IPS-NIHi11 (cell line): ENCODE data around the gene INAFM2.
A peak's percentile ranks its signal among the peaks of the same experiment; 100 is the strongest.

ENCODE experiments used
- DNase-seq: peaks from one replicate; pipeline ENCODE4 v3.0.0; 2012; ENCODE audit warnings: mixed read lengths, low spot score

Gene INAFM2

DNA sequence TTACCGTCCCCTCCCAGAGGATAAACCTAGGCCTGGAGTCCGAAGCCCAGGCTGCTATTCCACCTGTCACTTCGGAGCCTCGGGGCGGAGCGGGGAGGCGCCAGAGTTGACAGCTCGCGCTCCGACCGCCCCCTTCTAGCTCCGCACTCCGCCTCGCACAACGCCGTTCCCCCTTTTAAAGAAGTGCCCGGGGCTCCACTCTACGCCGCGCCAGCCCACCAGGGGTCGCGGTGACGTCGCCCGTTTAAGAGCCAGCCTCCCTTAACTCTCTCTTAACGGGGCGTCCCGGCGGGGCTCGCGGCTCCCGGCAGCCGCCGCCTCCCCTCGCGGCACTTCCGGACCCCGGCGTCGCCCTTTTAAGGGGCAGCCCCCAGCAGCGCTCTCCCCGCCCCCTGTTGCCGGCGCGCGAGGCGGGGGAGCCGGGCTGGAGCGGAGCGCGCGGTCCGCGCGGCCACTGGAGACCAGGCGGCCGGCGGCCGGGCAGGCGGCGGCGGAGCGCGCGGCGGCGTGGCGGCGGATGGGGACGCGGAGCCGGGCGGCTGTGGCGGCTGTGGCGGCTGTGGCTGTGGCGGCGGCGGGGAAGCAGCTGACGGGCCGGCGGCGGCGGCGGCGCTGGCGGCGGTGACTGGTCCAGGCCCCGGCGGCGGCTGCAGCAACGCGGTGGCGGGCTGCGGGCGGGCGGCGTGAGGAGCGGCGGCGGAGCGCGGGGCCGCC, at the start of gene INAFM2:
Gene INAFM2 (plus strand): TSS at position 454 of the 714 bp plus-strand sequence. CDS start 364 bp downstream, outside the sequence.
- peak; percentile 96 for DNase-seq

DNA sequence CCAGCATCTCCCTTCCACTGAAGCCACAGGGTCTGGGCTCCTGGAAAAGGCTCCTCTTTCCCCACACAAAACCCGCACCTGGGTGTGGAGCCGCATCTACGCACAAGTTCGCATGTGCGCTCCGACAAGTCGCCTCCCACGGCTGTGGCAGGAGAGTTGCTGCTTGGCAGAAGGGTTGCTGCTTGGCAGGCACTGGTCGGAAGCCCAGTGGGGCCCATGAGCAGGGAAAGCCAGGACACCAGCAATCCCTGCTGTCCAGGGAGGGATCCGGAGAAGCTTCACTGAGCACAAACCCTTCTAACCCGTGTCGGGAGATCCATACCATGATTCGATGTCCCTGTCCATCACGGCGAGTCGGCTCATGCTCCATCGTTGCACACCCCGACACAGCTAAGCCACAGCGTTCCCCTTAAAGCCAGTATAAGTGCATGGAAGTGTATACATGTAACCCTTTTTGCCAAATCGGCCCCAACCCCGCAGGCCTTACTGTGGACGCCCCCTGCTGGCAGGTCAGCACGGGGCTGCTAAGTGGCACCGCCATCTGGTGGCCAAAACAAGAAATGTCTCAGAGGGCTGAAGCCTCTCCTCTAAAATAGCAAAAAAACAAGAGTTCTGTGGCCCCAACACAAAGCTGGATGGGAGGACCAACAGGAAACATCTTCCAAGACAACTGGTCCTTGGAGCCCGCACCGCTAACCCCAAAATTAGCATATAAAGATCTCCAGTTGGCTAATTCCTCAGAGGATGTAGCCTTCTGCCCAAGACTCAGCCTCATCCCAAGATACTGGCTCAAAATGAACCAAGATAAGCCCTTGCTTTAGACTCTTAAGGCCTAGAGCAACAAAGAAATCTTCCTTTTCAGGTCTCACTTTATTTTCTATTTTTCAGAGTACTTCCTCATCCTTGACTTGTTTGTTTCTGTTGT, 48.9 kb upstream of the INAFM2 start:
- peak; percentile 83 for DNase-seq

DNA sequence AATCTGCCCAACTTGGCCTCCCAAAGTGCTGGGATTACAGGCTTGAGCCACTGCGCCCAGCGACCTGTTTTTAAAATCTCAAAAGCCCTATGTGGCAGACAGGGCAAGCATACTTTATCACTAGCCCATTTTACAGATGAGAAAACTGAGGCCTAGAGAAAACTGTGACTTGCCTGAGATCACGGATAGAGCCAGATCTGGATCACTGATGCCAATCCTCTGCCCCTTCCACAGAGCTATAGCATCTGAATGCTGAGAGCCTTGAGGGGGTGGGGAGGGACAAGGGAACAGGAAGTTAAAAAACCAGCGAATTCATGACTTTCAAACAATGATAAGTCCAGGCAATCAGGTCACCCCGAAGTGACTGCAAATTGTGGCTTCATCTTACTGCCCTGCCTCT, 48.0 kb upstream of the INAFM2 start:
- no peak for DNase-seq

DNA sequence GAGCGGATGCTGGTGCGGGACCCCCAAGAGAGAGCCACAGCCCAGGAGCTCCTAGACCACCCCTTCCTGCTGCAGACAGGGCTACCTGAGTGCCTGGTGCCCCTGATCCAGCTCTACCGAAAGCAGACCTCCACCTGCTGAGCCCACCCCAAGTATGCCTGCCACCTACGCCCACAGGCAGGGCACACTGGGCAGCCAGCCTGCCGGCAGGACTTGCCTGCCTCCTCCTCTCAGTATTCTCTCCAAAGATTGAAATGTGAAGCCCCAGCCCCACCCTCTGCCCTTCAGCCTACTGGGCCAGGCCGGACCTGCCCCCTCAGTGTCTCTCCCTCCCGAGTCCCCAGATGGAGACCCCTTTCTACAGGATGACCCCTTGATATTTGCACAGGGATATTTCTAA, 47.5 kb upstream of the INAFM2 start:
- no peak for DNase-seq

DNA sequence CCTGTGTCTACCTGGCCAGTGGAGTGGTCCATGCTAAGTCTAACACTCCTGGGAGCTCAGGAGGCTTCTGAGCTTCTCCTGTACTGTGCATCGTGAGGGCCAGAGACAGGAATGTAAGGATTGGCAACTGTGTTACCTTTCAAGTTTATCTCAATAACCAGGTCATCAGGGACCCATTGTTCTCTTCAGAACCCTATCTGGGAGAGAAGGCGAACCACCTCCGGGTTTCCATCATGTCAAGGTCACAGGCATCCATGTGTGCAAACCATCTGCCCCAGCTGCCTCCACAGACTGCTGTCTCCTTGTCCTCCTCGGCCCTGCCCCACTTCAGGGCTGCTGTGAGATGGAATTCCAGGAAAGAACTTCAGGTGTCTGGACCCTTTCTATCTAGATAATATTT, 46.6 kb upstream of the INAFM2 start:
- DNase-seq: no peak

DNA sequence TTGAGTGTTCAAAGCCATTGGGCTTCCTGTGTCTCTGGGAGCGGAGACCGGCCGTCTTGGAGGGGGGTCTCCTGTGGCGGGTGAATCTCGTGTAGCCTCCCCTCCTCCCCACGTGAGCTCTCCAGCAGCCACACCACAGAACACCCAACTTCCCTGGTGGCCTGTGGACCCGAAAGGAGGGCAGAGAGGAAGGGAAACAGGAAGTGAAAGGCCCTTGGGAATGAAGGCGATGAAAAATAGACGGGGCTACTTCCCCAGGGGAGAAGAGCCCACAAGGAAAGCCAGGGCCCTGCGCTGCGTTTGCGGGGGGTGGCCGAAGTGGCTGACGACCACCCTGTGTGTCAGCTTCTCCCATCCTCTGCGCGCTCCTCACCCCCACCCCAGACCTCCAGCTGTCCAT, 46.0 kb upstream of the INAFM2 start:
- no peak for DNase-seq

DNA sequence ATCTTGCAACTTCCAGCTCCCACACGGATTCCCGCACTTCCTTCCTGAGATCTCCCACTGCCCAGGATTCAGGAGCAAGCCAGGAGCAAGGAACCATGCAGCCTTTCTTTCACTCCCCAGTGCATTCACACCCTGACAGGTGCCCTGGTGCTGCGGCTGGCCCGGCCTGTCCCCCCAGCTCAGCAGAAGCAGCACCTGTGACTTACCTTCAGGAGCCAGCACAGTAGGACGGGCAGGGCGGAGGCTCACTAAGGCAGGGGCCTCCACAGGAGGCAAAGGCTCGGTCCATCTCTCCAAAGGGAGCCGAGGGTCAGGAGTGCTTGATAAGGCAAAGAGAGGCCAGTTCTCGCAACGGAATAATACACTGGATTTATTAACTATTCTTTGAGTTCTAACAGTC, 45.5 kb upstream of the INAFM2 start:
- no peak for DNase-seq

DNA sequence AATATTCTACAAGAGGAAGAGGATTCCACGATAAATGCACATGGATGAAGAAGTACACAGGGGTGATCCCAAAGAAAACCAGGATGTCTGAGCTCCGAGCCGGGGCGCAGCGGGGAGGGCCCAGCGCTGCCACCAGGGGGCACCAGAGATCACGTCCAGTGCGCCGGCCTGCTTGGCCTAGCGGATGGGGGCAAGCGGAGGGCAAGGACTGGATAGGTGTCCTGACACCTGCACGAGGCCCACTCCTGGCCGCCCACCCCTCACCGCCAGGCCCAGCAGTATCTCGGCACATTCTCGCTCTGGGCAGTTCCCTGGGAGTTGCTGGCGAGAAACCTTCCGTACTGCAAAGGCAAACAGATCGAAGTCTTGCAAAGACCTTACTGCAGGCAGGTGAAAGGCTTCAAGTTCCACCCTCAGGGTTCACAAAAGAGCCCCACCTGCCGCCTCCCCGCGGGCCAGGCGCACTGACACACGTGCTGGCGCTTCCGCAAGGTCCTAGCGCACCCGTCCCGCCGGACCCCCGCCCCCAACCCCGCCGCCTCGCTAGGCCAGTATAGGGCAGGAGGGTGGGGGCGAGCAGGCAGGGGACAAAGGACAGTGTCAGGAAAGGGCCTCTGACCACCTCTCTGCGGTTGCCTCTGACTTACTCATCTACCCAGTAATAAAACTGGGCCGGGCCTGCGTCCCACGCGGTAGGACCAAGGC, 43.9 kb upstream of the INAFM2 start:
- peak; percentile 85 for DNase-seq

DNA sequence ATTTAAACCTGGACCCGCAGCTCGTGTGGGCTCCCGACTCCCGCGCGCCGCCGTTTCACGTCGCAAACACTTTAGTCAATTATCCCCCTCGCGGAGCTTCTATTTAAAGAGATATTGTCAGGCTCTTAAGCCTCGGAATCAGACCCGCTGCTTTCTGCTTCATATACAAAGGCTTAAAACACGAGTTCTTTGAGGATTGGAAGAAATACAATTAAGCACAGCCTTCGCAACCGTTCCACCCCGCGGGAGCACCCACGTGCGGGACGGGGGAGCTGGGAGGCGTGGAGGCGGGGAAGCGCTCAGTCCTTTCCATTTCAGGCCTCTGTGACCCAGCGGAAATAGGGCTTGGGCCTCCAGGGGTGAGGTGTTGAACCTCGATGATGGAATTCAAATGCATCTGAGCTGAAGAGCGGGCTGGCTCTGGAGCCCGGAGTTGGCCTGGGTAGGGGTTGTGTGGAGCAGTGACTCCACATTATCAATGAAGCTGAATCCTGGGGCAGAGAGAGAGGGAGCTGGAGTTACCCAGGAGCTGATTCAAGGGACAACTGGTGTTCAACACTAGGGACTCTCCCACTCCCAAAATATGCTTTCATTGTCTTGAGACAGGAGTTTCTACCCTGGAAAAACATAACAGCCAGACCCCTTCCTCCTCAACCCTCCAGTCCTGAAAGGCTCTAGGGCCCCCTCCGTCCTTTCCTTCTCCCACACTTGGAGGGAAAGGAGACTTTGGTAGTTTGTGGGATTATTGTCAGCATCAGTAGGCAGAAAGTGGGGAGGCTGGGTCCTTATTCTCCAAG, 43.0 kb upstream of the INAFM2 start:
- no peak for DNase-seq

DNA sequence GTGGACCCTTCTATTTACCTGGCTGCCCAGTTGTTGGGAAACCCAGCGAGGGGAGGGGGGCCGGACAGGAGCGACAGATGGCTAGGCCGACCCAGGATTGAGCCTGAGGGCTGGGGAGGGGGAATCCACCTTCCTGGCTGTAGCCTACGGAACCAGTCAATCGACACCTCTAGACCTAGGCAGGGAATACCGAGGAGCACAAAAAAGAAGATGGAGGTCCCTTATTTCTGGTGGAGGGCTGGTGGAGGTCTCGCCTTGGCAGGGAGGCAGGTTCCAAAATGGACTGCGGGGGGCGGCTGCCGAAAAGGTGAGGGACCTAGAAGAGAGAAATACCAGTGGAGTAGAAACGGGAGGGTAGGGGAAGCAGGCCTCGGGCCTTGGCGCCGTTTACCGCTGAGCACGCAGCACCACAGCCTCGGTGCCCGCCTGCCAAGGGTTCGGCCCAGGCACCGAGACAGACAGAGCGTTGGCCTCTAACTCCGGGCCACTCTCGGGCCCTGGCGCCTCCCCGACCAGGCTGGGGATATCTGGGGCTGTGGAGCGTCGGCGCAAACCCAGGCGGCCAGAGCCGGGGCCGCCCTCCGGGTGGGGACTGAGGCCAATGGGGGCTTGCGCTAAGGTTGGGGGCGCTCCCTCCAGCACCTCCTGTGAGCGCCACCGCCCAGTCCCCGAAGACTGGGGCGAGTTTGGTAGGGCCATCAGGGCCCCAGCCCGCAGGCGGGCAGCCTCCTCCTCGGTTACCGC, 42.3 kb upstream of the INAFM2 start:
- DNase-seq: no peak

DNA sequence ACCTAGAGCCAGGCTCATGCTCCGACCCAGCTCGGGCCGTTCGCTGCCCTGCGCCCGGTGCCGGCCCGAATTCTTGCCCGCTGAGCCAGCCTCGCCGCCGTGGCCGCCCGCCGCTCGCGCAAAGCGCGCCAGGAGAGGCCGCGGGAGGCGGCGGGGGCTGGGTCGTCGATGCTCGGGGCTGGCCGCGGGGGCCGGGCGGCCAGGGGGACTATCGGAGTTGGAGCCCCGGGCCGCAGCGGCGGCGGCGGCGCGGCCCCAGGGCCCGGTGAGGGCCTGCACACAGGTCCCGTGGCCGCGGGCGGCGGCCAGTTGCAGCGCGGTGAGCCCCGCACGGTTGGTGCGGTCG, 41.7 kb upstream of the INAFM2 start:
- no peak for DNase-seq

DNA sequence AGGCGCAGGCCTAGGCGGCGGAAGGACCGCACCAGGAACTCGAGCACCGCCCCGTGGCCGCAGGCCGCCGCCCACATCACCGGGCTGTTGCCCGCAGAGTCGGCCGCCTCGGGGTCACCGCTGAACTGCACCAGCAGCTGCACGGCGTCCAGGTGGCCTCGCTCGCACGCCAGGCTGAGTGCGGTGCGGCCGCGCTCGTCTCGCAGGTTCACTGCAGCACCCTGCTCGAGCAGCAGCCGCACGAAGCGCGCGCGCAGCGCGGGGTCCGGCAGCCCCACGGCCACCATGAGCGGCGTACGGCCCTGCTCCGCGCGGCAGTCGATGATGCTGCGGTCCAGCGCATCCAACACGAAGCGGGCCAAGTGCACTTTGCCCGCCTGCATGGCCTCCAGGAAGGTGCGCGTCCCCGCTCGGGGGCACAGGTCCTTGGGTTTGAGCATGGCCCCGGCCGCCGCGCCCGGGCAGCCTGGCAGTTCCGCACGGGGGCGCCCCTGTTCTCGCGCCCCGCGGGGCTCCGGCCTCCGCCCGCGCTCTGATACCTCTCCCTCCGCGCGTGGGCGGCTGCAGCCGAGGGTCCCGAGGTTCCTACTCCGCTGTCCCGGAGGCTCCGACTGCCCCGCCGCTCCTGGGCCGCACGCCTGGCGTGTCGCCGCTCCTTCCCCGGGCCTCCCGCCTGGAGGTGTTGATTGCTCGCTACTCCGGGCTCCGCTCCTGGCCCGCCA, 41.2 kb upstream of the INAFM2 start:
- peak; percentile 77 for DNase-seq

DNA sequence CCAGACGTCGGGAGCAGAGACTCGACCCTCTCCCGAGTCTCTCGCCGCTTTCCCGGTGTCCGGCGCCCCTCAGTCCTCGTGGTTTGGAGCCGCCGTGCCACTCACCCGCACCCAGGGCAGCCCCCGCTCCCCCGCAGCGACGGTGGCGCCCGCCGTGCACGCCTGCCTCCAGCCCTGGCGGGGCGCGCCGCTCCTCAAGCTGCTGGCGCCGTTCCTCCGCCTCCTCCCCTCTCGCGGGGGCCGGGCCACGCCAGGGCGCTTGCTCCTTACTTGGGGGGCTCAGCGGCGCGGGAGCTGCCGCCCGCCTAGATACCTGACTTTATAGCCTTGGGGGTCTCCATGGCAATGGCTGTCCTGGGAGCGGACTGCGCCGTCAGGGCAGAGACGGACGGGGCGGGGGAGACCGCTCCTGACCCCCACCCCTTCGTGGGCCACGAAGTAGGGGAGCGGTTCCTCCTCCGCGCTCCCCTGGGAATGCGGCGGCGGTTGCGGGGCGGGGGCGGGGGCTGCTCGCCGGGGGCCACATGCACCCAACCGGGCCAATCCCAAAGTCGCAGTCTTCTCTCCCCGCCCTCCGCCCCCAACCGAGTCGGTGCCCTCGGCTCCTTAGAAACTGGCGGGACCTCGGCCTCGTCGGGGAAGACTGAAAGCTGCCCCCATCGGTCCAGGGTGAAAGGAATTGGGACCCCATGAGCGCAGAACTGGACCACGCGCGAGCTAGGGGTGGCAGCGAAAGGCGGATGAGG, 40.5 kb upstream of the INAFM2 start, which contains the start of gene ANKRD63:
Gene ANKRD63 (minus strand): TSS at position 196 of the 746 bp plus-strand sequence. CDS start 478 bp downstream, outside the sequence.
- DNase-seq: no peak

DNA sequence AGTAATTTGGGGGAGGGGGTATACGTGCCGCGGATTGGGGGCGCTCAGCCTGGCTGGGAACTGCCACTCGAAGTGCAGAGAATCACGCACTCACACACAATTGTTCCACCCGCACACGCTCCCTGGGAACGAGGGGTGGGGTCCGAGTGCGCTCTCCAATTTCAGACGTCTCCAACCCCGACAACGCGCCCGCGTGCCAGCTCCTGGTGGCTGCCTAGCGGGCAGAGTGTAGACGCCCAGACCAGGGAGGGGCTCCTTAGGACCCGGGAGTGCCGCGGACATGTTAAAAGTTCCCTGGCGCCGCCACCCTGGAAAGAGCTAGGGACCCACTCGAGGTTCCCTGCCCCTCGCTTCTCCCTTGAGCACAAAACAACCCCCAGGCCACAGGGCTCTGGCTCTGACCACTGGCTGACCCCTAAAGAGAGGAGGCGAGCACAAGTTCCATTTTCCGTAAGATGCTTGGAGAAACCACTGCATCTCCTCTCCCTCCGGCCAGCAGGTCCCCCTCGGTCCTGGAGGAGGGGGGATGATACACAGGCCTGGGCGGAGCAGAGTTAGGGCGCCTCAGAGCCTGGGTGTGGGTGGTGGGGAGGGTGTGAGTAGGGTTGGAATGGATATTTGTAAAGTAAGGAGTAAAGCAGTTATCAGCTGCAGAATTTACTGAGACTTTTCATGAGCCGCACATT, 39.7 kb upstream of the INAFM2 start:
- DNase-seq: no peak

DNA sequence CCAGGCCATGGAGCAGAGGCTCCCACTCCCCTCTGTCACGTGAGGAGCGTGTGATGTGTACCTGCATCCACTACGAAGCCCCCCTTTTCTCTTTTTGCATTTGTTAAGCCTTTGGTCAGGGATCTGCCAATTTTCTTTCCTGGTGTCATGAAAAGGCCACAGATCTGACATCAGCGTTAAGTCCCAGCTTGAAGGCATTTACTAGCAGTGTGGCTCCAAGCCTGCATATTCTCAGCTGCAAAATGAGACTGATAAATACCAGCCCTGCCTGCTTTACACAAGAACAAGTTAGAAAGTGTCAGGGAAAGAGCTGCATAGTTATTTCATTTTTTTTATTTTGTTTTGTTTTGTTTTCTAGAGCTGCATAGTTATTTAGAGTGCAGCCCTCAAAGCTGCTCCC, 38.3 kb upstream of the INAFM2 start:
- DNase-seq: no peak

DNA sequence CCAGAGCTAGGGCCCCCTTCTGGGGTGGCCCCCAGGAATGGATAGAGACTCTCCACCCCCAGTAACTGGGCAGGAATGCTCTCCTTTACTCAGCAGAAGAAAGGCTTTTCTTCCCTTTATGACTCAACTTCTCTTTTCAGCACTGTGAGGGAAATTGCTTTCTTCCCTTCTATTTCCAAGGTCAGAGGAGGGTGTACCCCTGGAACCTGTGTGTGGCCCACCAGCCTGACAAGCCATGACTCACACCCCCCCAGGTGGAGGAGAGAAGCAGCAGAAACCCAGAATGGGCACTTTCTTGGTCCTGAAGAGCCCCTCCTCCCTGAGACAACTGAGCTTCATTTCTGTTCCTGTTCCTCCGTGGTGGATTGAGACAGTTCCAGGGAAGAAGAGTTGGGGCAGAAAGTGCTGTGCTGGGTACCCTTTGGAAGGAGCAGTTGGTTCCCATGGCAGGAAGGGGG, 37.9 kb upstream of the INAFM2 start:
- no peak for DNase-seq

DNA sequence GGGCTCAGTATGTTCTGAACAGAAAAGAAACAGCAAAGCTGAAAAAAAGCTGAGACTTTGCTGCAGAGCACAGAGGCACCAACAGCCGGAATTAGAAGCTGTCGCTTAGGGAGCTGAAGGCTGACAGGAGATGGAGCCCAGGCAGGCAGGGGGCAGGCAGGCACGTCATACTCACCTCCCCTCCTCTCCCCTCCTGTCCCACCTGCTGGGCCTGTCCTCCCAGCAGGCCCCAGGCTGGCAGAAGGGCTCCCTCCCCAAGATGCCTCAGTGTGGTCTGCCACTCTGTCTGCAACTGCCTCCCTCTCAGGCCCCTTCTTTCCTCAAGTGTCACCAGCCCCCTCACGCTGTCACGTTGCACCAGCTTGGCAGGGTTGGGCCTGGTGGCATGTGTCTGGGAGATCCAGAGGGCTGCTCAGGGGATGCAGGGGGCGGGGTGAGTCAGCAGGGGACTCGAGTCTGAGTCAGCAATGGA, 37.4 kb upstream of the INAFM2 start:
- no peak for DNase-seq

DNA sequence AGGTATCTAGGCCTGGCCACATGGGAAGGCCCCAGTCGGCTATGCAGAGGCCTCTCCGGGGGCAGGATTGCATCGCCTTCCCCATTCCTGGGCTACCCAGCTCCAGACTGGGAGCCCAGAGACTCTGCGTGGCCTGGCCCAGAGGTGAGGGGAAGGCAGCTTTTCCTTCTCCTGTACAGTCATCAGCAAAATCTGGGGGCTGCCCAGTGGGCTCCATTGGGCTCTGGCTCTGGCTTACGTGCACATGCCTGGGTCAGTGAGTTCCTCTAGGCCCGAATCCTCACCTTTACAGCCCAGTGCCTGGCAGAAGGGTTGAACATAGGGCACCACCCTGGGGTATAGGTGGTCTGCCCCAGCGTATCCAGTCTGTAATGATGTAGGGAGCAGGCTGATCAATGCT, 36.7 kb upstream of the INAFM2 start:
- no peak for DNase-seq

DNA sequence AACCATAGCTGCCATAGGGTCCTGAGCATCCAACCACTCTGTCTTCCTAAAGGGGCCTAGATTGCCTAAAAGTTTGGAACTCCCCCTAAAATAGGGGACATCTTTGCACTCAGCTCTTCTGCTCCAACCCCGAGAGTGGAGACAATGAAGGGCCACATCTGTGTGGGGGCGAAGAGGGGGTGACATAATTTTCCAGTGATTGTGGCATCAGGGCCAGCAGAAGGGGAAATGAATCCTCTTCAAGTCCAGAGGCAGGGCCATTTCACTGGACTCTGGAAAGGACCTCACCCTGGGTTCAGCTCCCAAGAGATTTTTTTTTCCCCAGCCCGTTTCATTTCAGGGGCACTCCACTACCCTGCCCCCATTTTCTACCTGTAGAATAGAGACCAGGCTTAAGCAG, 36.0 kb upstream of the INAFM2 start:
- no peak for DNase-seq
